Spleen (tissue), 11 donors: ENCODE results near the gene ITPKB. TPM values are rescaled to one million over a fixed set of nuclear protein-coding genes. Genes with fewer than 3 reads are reported as not detected.
A peak's percentile ranks its signal among the peaks of the same experiment; 100 is the strongest.

Source experiments
- DNase-seq: peaks from one replicate; pipeline ENCODE4 v3.0.0-alpha.2; 2020
- H3K27ac ChIP-seq, 8 donors: fragments of 200-600 bp; sonication (generic) in 7 of 8; 1 replicate in 4 of 8; 2 replicates in 4 of 8; pipeline versions ENCODE4 v1.5.0 to v1.8.0; 2016 to 2021; ENCODE audit warnings: inconsistent platforms in 4 of 8, mild to moderate bottlenecking in 4 of 8, moderate library complexity in 1 of 8
- H3K27me3 ChIP-seq, 7 donors: fragments of 200-600 bp; sonication (generic) in 6 of 7; replicated peaks in 1 of 7; 1 replicate in 4 of 7; 2 replicates in 3 of 7; pipeline versions ENCODE4 v1.5.0 to v1.8.0; 2016 to 2021; ENCODE audit warnings: inconsistent platforms in 3 of 7, mild to moderate bottlenecking in 1 of 7
- H3K36me3 ChIP-seq, 6 donors: fragments of 200-600 bp; sonication (generic) in 5 of 6; 1 replicate in 4 of 6; 2 replicates in 2 of 6; pipeline versions ENCODE4 v1.5.0 to v1.8.0; 2016 to 2021; ENCODE audit warnings: inconsistent platforms in 2 of 6
- H3K4me1 ChIP-seq, 6 donors: fragments of 200-600 bp; sonication (generic) in 5 of 6; 1 replicate in 3 of 6; 2 replicates in 3 of 6; pipeline versions ENCODE4 v1.5.0 to v1.8.0; 2016 to 2021; ENCODE audit warnings: inconsistent platforms in 3 of 6
- H3K4me3 ChIP-seq, 8 donors: fragments of 200-600 bp; sonication (generic) in 7 of 8; 1 replicate in 4 of 8; 2 replicates in 4 of 8; pipeline versions ENCODE4 v1.5.0 to v1.8.0; 2016 to 2021; ENCODE audit warnings: inconsistent platforms in 4 of 8, mild to moderate bottlenecking in 4 of 8, moderate library complexity in 2 of 8
- H3K9me3 ChIP-seq, 8 donors: fragments of 200-600 bp; sonication (generic) in 7 of 8; 1 replicate in 4 of 8; 2 replicates in 4 of 8; pipeline versions ENCODE4 v1.5.0 to v1.8.0; 2016 to 2021; ENCODE audit warnings: inconsistent platforms in 4 of 8
- CTCF ChIP-seq, 11 experiments: fragments of 200-600 bp in 7 of 11; fragments of 450-650 bp in 4 of 11; sonication (generic) in 4 of 11; IDR thresholded peaks in 8 of 11; conservative IDR thresholded peaks in 3 of 11; 1 replicate in 7 of 11; 2 replicates in 4 of 11; pipeline versions ENCODE4 v1.4.0 to v1.8.0; 2016 to 2021; ENCODE audit warnings: antibody characterized with exemption in 11 of 11, inconsistent platforms in 4 of 11, mild to moderate bottlenecking in 1 of 11
- POLR2A ChIP-seq, 3 donors: fragments of 450-650 bp; IDR thresholded peaks; one replicate each; pipeline ENCODE4 v1.5.1; 2017; ENCODE audit warnings: antibody characterized with exemption in 3 of 3, mild to moderate bottlenecking in 1 of 3
- POLR2AphosphoS5 ChIP-seq, 3 donors: sonication (generic); formaldehyde crosslinking; IDR thresholded peaks; one replicate each; pipeline ENCODE4 v1.5.1; 2017; ENCODE audit warnings: antibody characterized with exemption in 3 of 3
- WGBS, 5 donors: extraction: QIAGEN DNeasy Blood & Tissue Kit in 3 of 5; methylation state at CpG; one replicate each; pipeline versions ENCODE4 v1.1.5 to v1.1.7; 2013 to 2018; 5-methylcytosine and 5-hydroxymethylcytosine counted together
- intact Hi-C: fragments of 100-400 bp; cut with DNase I; formaldehyde crosslinking; loops from one replicate; pipeline ENCODE4 v1.15.0; 2023; ENCODE audit warnings: low total_unique reads
- polyA plus RNA-seq, 3 donors: library from polyadenylated mRNA; stranded (reverse); fragments of 200-250 nt; gene quantifications; one replicate each; pipeline ENCODE4 v1.2.1, GENCODE V29; 2013
- total RNA-seq, 7 donors: library from RNA; depleted of rRNA in 3 of 7; stranded (reverse); fragments of >200 nt in 3 of 7; fragmentation: NEBNext Ultra II Directional in 4 of 7; extraction: Animal tissue kit (Norgen Biotek cat#: 25700) in 4 of 7; gene quantifications; one replicate each; pipeline versions ENCODE4 v1.1.0 to v1.2.1, GENCODE V29; 2016 to 2021
- donor health status: healthy with polysubstance abuse.
- donor health status: DM: no; HTN: no; CAD: no; lungs with moderate emphysema.
- donor health status: DM: no; HTN: no; CAD: no.
- donor health status: Bipolar disorder and iron deficiency.
- donor health status: healthy.
- donor health status: DM: no; HTN: no; CAD: no.
- donor health status: DM: yes; HTN: yes; CAD: no.

ITPKB gene
- total and polyA plus RNA-seq, 10 donors = 8.5 to 74.6 (median 59.6) TPM

GRCh38 chr1:226662642-226663326, 76.3 kb downstream of the ITPKB start:
- H3K4me1 ChIP-seq = peaks cover 0 to 94% (median under 1%) of the 10 kb centered on the region in 6 donors
- H3K36me3 ChIP-seq = peaks cover 0 to 24% (median 0%) of the 10 kb centered on the region in 6 donors
- no peak for TF ChIP-seq CTCF (IDR thresholded peaks at IDR 0.05 in 8 of 11, conservative IDR thresholded peaks at IDR 0.05 in 3 of 11)
- no peak for TF ChIP-seq POLR2A (IDR thresholded peaks at IDR 0.05)
- peak; percentile 67 to 89 (median 75) for TF ChIP-seq POLR2AphosphoS5 (IDR thresholded peaks at IDR 0.05)
- H3K4me3 ChIP-seq = peak overlapping the region in 1 of 8 donors; percentile 27
- intact Hi-C loops = no loop called here
- peak; percentile 91 for DNase-seq
- WGBS, 5 donors = 8 to 17% (median 10%) methylated on average over 11 to 13 of the region's 13 CpGs
- no peaks in the 10 kb centered on the region for H3K9me3 ChIP-seq
- H3K27me3 ChIP-seq = no peaks in the 10 kb centered on the region
- peak overlapping the region in 4 of 8 donors; percentile 81 to 88 (median 86) for H3K27ac ChIP-seq

GRCh38 chr1:226661965-226662364, 77.1 kb downstream of the ITPKB start:
- Histone ChIP-seq H3K36me3 (peaks cover 0 to 24% (median 0%) of the 10 kb centered on the region in 6 donors), H3K4me1 (peaks cover 0 to 89% (median 0%) of the 10 kb centered on the region in 6 donors), H3K4me3 (no peak overlapping the region)

GRCh38 chr1:226661271-226661670, 77.8 kb downstream of the ITPKB start:
- DNase-seq = peak; percentile 47
- Histone ChIP-seq H3K27ac (peak overlapping the region in 4 of 8 donors; percentile 81 to 88 (median 86)), H3K27me3 (no peaks in the 10 kb centered on the region), H3K4me3 (peak overlapping the region in 1 of 8 donors; percentile 25), H3K9me3 (no peaks in the 10 kb centered on the region), H3K4me1 (peaks cover 0 to 82% (median 0%) of the 10 kb centered on the region in 6 donors), H3K36me3 (peaks cover 0 to 31% (median 0%) of the 10 kb centered on the region in 6 donors)
- no peak for TF ChIP-seq CTCF (IDR thresholded peaks at IDR 0.05 in 8 of 11, conservative IDR thresholded peaks at IDR 0.05 in 3 of 11)
- no peak for TF ChIP-seq POLR2AphosphoS5 (IDR thresholded peaks at IDR 0.05)
- TF ChIP-seq POLR2A (IDR thresholded peaks at IDR 0.05) = no peak
- 37 to 58% (median 47%) methylated on average over 2 of the region's 2 CpGs for WGBS, 5 donors
- intact Hi-C loops = no loop called here

More at GRCh38 chr1:226661965-226662364, 77.1 kb downstream of the ITPKB start:
- H3K27me3 ChIP-seq = no peaks in the 10 kb centered on the region
- intact Hi-C loops = no loop called here
- peak overlapping the region in 4 of 8 donors; percentile 81 to 88 (median 86) for H3K27ac ChIP-seq
- 30 to 60% (median 46%) methylated on average over 5 to 6 of the region's 6 CpGs for WGBS, 5 donors
- H3K9me3 ChIP-seq = no peaks in the 10 kb centered on the region
- DNase-seq = peak; percentile 66
- TF ChIP-seq POLR2A (IDR thresholded peaks at IDR 0.05) (no peak), POLR2AphosphoS5 (IDR thresholded peaks at IDR 0.05) (no peak), CTCF (IDR thresholded peaks at IDR 0.05 in 8 of 11, conservative IDR thresholded peaks at IDR 0.05 in 3 of 11) (no peak)
